SU-DHL-6 (cell line): ENCODE data around the gene MSH6.

Experiments
- H2AFZ ChIP-seq: fragments of 200-600 bp; sonication (generic); 2 replicates; pipeline ENCODE4 v1.6.1; 2014; ENCODE audit warnings: low read depth, mild to moderate bottlenecking, moderate library complexity, mixed read lengths, antibody characterized with exemption, low read length; ENCODE audit not compliant: severe bottlenecking
- H3F3A ChIP-seq: fragments of 200-600 bp; shearing (Covaris generic); 2 replicates; pipeline ENCODE4 v1.6.0; 2016; ENCODE audit warnings: antibody characterized with exemption, mild to moderate bottlenecking; ENCODE audit not compliant: insufficient read depth
- H3K27ac ChIP-seq: fragments of 200-600 bp; sonication (generic); 2 replicates; pipeline ENCODE4 v1.5.1; 2016; ENCODE audit warnings: low read depth, mild to moderate bottlenecking, low read length, moderate library complexity, mixed read lengths
- H3K27me3 ChIP-seq: fragments of 200-600 bp; sonication (generic), shearing (Covaris generic); 2 replicates; pipeline ENCODE4 v1.6.0; 2014; ENCODE audit warnings: mild to moderate bottlenecking, low read length
- H3K36me3 ChIP-seq: fragments of 200-600 bp; sonication (generic); 2 replicates; pipeline ENCODE4 v1.6.1; 2014; ENCODE audit warnings: mild to moderate bottlenecking, low read length, mixed read lengths
- H3K4me2 ChIP-seq: fragments of 300-600, 200-600 bp; shearing (Covaris generic), sonication (generic); 2 replicates; pipeline ENCODE4 v1.6.0; 2014; ENCODE audit warnings: low read length, low read depth, mild to moderate bottlenecking; ENCODE audit not compliant: poor library complexity, severe bottlenecking
- H3K4me3 ChIP-seq: fragments of 200-600 bp; sonication (generic); 2 replicates; pipeline ENCODE4 v1.5.1; 2014; ENCODE audit warnings: antibody characterized with exemption, low read length, mild to moderate bottlenecking, mixed read lengths; ENCODE audit not compliant: insufficient read depth, poor library complexity, severe bottlenecking
- H3K79me2 ChIP-seq: fragments of 200-600 bp; sonication (generic); 2 replicates; pipeline ENCODE4 v1.6.1; 2014; ENCODE audit warnings: mild to moderate bottlenecking, low read length, moderate library complexity; ENCODE audit not compliant: insufficient read depth
- H3K9ac ChIP-seq: fragments of 200-600 bp; sonication (generic); 2 replicates; pipeline ENCODE4 v1.7.0; 2014; ENCODE audit warnings: mild to moderate bottlenecking, low read length
- H3K9me2 ChIP-seq: fragments of 200-600 bp; sonication (generic); replicated peaks from 2 replicates; pipeline ENCODE4 v1.6.1; 2014; ENCODE audit warnings: low read length; ENCODE audit not compliant: insufficient read depth
- H3K9me3 ChIP-seq: fragments of 200-600 bp; sonication (generic); 2 replicates; pipeline ENCODE4 v1.6.1; 2014; ENCODE audit warnings: low read length, mixed read lengths; ENCODE audit not compliant: insufficient read depth
- H4K20me1 ChIP-seq: fragments of 200-600 bp; sonication (generic); 2 replicates; pipeline ENCODE4 v1.6.1; 2014; ENCODE audit warnings: low read depth, mild to moderate bottlenecking, antibody characterized with exemption, low read length, moderate library complexity, mixed read lengths
- EZH2phosphoT487 ChIP-seq: fragments of 200-600 bp; sonication (generic), shearing (Covaris generic); conservative IDR thresholded peaks from 2 replicates; pipeline ENCODE4 v1.6.1; 2018; ENCODE audit warnings: mild to moderate bottlenecking, antibody characterized with exemption, low read length, moderate library complexity, mixed read lengths
- TF ChIP-seq, protein P1 (sequence below): fragments of 200-600 bp; sonication (generic); IDR thresholded peaks from one replicate; pipeline ENCODE4 v1.5.1; 2017; ENCODE audit warnings: antibody characterized with exemption, mild to moderate bottlenecking, low read length, moderate library complexity; ENCODE audit not compliant: insufficient read depth, poor library complexity, severe bottlenecking

MSH6 gene

DNA sequence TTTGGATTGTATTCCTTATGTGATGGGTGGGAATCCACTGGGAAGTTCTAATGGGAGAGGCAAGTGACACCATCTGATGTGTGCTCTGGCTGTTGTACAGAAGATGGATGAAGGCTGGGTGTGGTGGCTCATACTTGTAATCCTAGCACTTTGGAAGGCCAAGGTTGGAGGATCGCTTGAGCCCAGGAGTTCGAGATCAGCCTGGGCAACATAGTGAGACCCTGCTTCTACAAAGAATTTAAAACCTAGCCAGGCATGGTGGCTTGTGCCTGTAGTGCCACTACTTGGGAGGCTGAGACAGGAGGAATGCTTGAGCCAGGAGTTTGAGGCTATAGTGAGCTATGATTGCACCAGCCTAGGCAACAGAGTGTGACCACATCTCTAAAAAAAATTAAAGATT lies 10.6 kb upstream of the MSH6 start:
- H3K4me3 ChIP-seq = no peak overlapping the region
- H3F3A ChIP-seq = peaks cover 5% of the 10 kb centered on the region
- H3K27ac ChIP-seq = no peak overlapping the region
- peaks cover 29% of the 10 kb centered on the region for H3K79me2 ChIP-seq
- H3K4me2 ChIP-seq = no peak overlapping the region
- H2AFZ ChIP-seq = no peak overlapping the region
- no peaks in the 10 kb centered on the region for H3K9me2 ChIP-seq
- TF ChIP-seq, protein P1, sequence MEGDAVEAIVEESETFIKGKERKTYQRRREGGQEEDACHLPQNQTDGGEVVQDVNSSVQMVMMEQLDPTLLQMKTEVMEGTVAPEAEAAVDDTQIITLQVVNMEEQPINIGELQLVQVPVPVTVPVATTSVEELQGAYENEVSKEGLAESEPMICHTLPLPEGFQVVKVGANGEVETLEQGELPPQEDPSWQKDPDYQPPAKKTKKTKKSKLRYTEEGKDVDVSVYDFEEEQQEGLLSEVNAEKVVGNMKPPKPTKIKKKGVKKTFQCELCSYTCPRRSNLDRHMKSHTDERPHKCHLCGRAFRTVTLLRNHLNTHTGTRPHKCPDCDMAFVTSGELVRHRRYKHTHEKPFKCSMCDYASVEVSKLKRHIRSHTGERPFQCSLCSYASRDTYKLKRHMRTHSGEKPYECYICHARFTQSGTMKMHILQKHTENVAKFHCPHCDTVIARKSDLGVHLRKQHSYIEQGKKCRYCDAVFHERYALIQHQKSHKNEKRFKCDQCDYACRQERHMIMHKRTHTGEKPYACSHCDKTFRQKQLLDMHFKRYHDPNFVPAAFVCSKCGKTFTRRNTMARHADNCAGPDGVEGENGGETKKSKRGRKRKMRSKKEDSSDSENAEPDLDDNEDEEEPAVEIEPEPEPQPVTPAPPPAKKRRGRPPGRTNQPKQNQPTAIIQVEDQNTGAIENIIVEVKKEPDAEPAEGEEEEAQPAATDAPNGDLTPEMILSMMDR = no peak
- TF ChIP-seq EZH2phosphoT487 = no peak
- H3K36me3 ChIP-seq = no peaks in the 10 kb centered on the region
- no peaks in the 10 kb centered on the region for H3K9me3 ChIP-seq
- no peak overlapping the region for H3K9ac ChIP-seq
- no peaks in the 10 kb centered on the region for H4K20me1 ChIP-seq
- H3K27me3 ChIP-seq = no peaks in the 10 kb centered on the region

DNA sequence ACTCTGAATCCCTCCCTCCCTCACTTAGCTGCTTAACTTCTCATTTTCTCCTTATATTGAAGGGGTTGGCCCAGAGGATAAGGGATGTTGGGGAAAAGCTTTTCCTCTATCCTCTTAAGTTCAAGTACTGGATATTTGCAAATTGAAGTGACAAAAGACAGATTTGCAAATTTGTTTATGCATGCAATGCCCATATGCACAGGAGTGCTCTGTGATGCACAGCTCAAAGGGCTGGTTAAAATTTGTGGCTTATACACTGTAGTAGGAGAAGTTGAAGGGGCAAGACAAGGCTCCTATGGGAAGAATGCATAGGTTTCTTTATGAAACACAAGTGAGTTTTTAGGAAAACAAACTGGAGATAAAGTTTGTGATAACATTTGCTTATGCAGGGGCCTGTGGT lies 8.4 kb upstream of the MSH6 start:
- Histone ChIP-seq H3F3A (peaks cover 23% of the 10 kb centered on the region), H3K36me3 (no peaks in the 10 kb centered on the region), H3K4me3 (no peak overlapping the region), H3K27ac (no peak overlapping the region; the same call in 1 of the 2 replicates), H3K27me3 (no peaks in the 10 kb centered on the region), H2AFZ (no peak overlapping the region), H3K9ac (no peak overlapping the region), H3K9me3 (no peaks in the 10 kb centered on the region), H3K79me2 (peaks cover 22% of the 10 kb centered on the region), H3K4me2 (no peak overlapping the region), H4K20me1 (no peaks in the 10 kb centered on the region), H3K9me2 (no peaks in the 10 kb centered on the region)
- TF ChIP-seq, protein P1 = no peak
- no peak for TF ChIP-seq EZH2phosphoT487

DNA sequence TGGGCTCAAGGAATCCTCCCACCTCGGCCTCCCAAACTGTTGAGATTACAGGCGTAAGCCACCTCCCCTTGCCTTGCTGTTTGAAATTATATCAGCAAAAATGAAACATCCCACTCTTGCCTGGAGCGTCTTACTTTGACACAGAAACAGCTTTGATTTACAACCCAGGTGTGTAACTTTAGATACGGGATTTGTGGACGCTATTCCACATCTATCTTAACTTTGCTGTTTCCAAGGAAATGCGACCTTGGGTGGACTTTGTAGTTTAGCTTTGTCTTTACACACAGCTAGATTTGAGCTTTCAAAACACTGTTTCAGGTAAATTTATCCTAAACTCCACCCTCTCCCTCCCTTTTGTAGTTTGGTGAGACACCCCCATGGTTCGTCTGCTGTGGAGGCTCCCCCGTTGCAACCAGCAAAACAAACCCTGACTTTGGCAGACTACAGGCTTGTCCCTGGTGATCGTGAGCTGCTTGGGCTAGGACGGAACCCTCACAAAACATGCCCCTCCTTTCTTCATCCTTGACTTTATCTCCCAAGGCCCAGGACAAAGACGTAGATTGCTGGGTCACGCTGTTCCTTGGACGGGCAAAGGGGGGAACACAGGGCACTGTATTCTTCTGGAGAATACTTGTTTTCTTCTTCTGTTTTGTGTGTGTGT lies 5.5 kb upstream of the MSH6 start:
- no peak overlapping the region for H2AFZ ChIP-seq
- no peak overlapping the region for H3K27ac ChIP-seq
- peaks cover 48% of the 10 kb centered on the region for H3F3A ChIP-seq
- H3K9ac ChIP-seq = no peak overlapping the region
- TF ChIP-seq EZH2phosphoT487 = no peak
- TF ChIP-seq, protein P1 = no peak
- H3K79me2 ChIP-seq = peaks cover 16% of the 10 kb centered on the region; the same call in 1 of the 2 replicates
- no peaks in the 10 kb centered on the region for H4K20me1 ChIP-seq
- H3K4me2 ChIP-seq = no peak overlapping the region
- no peaks in the 10 kb centered on the region for H3K9me3 ChIP-seq
- H3K27me3 ChIP-seq = no peaks in the 10 kb centered on the region
- H3K4me3 ChIP-seq = no peak overlapping the region
- no peaks in the 10 kb centered on the region for H3K9me2 ChIP-seq
- H3K36me3 ChIP-seq = no peaks in the 10 kb centered on the region
